ENCODE results near the gene GDPD4.

Gene GDPD4

GRCh38 chr11:77223797-77224196 lies 77.7 kb downstream of the GDPD4 start:
- DNase-seq (ENCODE audit: low read depth, low spot score): no peak
- POLR2A ChIA-PET: no interaction called here
- no peak for TF ChIP-seq CTCF (IDR thresholded peaks at IDR 0.05; ENCODE audit: insufficient read depth, low read length, missing control alignments)
- H3K4me3 ChIP-seq (ENCODE audit: low read depth, low read length): no peak overlapping the region
- CTCF ChIA-PET: no interaction called here

DNA sequence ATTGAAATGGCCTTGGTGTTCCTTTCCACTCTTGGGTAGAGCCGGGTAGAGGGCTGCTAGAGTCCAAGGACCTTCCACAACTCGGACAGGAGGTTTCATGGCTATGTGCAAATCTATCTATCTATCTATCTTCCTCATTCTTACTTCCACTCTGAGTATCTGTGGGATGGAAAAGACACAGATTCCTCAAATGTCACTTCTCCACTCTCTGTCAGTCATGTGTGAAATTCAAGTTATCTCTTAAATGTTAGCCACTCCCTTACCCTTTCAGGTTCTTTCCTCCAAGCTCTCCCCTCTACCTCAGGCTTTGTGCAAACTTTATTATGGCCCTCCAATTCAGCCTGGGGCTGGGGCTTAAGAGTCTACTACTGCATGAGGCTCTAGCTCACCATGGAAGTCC lies 84.3 kb downstream of the GDPD4 start:
- H3K4me3 ChIP-seq (ENCODE audit: low read depth, low read length): no peak overlapping the region
- POLR2A ChIA-PET: no interaction called here
- CTCF ChIA-PET: no interaction called here
- TF ChIP-seq CTCF (IDR thresholded peaks at IDR 0.05; ENCODE audit: insufficient read depth, low read length, missing control alignments): no peak
- DNase-seq (ENCODE audit: low read depth, low spot score): no peak

DNA sequence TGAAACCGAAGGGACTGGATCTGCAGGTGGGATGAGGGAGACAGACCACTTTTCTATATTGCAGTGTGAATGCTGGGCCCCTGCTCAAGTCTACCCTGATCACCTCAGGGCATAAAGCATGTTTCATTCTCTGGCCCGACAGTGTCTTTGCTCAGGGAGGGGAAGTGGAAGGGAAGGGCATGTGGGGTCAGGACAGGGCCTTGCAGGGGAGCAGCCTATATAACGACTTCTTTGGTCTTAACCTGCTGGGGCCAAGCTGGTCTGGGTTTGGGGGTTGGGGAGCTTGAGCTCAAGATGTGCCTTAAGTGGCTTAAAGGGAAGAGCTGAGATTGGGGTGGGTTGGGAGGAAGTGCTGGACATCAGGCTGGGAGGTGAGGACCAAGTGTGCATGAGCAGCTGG lies 86.4 kb downstream of the GDPD4 start:
- POLR2A ChIA-PET: no interaction called here
- no peak for DNase-seq (ENCODE audit: low read depth, low spot score)
- H3K4me3 ChIP-seq (ENCODE audit: low read depth, low read length): no peak overlapping the region
- CTCF ChIA-PET: interaction anchor here (0.7 to 1.4 kb wide), 2 partner anchors 11 to 19 kb away, joined by 3 to 5 read pairs; no protein-coding TSS in a partner anchor
- TF ChIP-seq CTCF (IDR thresholded peaks at IDR 0.05; ENCODE audit: insufficient read depth, low read length, missing control alignments): no peak

GRCh38 chr11:77214557-77214956 lies 86.9 kb downstream of the GDPD4 start:
- no peak for TF ChIP-seq CTCF (IDR thresholded peaks at IDR 0.05; ENCODE audit: insufficient read depth, low read length, missing control alignments)

DNA sequence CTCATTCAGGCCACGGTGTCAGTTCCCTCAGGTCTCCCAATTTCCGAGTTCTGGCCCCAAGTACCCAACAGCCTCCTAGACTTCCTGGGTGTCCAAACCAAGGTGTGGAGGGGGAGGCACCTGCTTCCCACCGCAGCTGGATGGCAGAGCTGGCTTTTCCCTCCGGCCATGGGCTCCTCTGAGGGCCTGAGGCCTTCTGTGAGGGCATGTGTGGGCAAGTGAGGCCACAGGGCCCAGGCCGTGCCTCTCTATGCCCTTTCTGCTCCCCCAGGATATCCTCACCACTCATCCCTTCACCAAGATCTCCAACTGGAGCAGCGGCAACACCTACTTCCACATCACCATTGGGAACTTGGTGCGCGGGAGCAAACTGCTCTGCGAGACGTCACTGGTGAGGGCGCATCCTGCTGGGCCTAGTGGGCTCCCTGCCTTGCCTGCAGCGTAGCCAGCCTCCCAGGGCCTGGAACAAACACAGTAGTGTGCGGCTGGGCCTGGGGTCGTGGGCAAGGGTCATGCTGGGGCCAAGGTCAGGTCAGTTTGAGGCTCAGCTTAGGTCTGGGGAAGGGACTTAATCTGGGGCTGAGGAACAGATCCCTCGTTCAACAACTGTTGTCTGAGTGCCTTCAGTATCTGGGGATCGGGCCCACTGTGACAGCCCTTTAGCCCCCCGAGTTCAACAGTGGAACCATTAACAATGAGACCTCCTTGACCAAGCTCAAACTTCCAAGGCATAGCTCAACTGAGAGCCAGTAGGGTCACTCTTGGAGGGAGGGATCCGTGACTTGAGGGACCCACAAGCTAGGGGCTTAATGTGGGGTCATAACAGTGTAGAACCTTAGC lies 87.7 kb downstream of the GDPD4 start:
- POLR2A ChIA-PET: no interaction called here
- DNase-seq (ENCODE audit: low read depth, low spot score): no peak
- no peak overlapping the region for H3K4me3 ChIP-seq (ENCODE audit: low read depth, low read length)
- CTCF ChIA-PET: interaction anchor here (0.7 kb wide), 1 partner anchor 19 kb away, joined by 3 read pairs; no protein-coding TSS in a partner anchor
- TF ChIP-seq CTCF (IDR thresholded peaks at IDR 0.05; ENCODE audit: insufficient read depth, low read length, missing control alignments): no peak

More at GRCh38 chr11:77214557-77214956, 86.9 kb downstream of the GDPD4 start:
- ChIA-PET POLR2A (no interaction called here), CTCF (interaction anchor here (0.7 kb wide), 1 partner anchor 19 kb away, joined by 3 read pairs; no protein-coding TSS in a partner anchor)
- DNase-seq (ENCODE audit: low read depth, low spot score): no peak
- no peak overlapping the region for H3K4me3 ChIP-seq (ENCODE audit: low read depth, low read length)

- CTCF ChIA-PET: interaction anchor here (0.7 to 1.3 kb wide), 2 partner anchors 18 to 25 kb away, joined by 3 to 6 read pairs; no protein-coding TSS in a partner anchor
- H3K4me3 ChIP-seq (ENCODE audit: low read depth, low read length): no peak overlapping the region
- TF ChIP-seq CTCF (IDR thresholded peaks at IDR 0.05; ENCODE audit: insufficient read depth, low read length, missing control alignments): no peak
- POLR2A ChIA-PET: no interaction called here
- DNase-seq (ENCODE audit: low read depth, low spot score): no peak
Measured at GRCh38 chr11:77213029-77213579, 88.4 kb downstream of the GDPD4 start.
